ENCODE measurements around the gene MAPK10.

GRCh38 chr4:86129546-86129945 lies 230.3 kb downstream of the MAPK10 start:
- TF ChIP-seq CTCF (IDR thresholded peaks at IDR 0.05; ENCODE audit: poor library complexity) (no peak), EZH2 (IDR thresholded peaks at IDR 0.05; ENCODE audit: borderline replicate concordance) (no peak)

All from hepatocyte (in vitro differentiated cells).